ENCODE results near the gene SET. TPM values are rescaled to one million over a fixed set of nuclear protein-coding genes. Genes with fewer than 3 reads are reported as not detected.

Gene SET
- total and polyA plus RNA-seq, 2 of the 13 experiments (the other 11 are each of a cell fraction or from before 2014, with no cell fraction given), result 94.2 to 611 TPM

DNA sequence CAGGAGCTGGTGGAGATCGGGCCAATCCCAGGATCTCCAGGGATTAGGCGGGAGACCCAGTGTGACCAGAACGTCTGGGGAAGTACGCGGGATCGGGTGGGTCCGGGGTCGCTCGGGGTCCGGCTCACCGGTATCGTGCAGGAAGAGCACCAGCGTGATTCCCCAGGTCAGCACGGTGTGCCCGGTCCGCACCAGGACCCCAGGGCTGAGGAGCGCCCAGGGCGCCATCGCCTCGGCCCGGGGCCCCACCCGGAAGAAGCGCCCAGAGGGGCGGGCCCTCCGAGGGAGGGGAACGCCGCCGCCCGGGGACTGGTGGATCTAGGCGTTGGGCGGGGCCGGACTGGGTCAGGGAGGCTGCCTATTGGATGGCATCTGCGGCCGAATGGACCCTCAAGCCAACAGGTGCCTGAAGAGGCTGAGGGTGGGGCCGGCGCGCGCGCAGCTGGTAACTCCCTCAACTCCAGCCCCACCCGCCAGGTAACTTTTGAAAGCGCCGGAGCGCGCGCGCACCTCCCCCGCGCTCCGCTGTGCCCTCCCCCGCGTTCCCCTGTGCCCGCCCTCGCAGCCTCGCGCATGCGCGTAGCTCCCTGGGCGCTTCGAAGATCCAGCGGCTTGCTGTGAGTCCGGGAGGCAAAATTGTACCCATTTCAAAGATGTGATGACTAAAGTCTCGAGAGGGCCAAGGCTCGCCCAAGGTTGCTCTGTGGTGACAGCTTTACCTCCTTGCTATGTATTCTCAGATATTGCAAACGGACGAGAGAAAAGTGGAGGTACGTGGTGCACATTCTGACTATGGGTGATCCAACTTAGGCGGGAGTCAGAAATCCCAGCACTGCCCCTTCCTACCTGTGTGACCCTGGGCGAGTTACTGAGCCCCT, 35.1 kb downstream of the SET start, which contains the start of gene ZDHHC12 (continued):
- TF ChIP-seq, protein P1, sequence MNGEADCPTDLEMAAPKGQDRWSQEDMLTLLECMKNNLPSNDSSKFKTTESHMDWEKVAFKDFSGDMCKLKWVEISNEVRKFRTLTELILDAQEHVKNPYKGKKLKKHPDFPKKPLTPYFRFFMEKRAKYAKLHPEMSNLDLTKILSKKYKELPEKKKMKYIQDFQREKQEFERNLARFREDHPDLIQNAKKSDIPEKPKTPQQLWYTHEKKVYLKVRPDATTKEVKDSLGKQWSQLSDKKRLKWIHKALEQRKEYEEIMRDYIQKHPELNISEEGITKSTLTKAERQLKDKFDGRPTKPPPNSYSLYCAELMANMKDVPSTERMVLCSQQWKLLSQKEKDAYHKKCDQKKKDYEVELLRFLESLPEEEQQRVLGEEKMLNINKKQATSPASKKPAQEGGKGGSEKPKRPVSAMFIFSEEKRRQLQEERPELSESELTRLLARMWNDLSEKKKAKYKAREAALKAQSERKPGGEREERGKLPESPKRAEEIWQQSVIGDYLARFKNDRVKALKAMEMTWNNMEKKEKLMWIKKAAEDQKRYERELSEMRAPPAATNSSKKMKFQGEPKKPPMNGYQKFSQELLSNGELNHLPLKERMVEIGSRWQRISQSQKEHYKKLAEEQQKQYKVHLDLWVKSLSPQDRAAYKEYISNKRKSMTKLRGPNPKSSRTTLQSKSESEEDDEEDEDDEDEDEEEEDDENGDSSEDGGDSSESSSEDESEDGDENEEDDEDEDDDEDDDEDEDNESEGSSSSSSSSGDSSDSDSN (CRISPR knock-in tag; IDR thresholded peaks at IDR 0.05), result peak; percentile 8; the same call in 1 of the 2 replicates
- TF ChIP-seq, protein P2, sequence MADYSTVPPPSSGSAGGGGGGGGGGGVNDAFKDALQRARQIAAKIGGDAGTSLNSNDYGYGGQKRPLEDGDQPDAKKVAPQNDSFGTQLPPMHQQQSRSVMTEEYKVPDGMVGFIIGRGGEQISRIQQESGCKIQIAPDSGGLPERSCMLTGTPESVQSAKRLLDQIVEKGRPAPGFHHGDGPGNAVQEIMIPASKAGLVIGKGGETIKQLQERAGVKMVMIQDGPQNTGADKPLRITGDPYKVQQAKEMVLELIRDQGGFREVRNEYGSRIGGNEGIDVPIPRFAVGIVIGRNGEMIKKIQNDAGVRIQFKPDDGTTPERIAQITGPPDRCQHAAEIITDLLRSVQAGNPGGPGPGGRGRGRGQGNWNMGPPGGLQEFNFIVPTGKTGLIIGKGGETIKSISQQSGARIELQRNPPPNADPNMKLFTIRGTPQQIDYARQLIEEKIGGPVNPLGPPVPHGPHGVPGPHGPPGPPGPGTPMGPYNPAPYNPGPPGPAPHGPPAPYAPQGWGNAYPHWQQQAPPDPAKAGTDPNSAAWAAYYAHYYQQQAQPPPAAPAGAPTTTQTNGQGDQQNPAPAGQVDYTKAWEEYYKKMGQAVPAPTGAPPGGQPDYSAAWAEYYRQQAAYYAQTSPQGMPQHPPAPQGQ (CRISPR knock-in tag; IDR thresholded peaks at IDR 0.05; ENCODE audit: borderline replicate concordance), result 0 out of 2 replicates have a peak, but pooled peaks have one; percentile 54
- TF ChIP-seq SRSF9 (IDR thresholded peaks at IDR 0.05; ENCODE audit: borderline replicate concordance, insufficient read depth, low read depth, low read length, poor library complexity, severe bottlenecking) (no peak), ZNF263 (CRISPR knock-in tag; IDR thresholded peaks at IDR 0.05) (no peak), PAX8 (CRISPR knock-in tag; IDR thresholded peaks at IDR 0.05; ENCODE audit: borderline replicate concordance) (no peak), ZNF33B (CRISPR knock-in tag; IDR thresholded peaks at IDR 0.05) (peak; percentile 33; the same call in 1 of the 2 replicates), CEBPG (CRISPR knock-in tag; IDR thresholded peaks at IDR 0.05) (no peak), MIXL1 (CRISPR knock-in tag; IDR thresholded peaks at IDR 0.05) (no peak), ZNF670 (CRISPR knock-in tag; IDR thresholded peaks at IDR 0.05; ENCODE audit: borderline replicate concordance) (no peak), ADNP (CRISPR knock-in tag; IDR thresholded peaks at IDR 0.05) (peak; percentile 99)
- TF ChIP-seq, protein P3, sequence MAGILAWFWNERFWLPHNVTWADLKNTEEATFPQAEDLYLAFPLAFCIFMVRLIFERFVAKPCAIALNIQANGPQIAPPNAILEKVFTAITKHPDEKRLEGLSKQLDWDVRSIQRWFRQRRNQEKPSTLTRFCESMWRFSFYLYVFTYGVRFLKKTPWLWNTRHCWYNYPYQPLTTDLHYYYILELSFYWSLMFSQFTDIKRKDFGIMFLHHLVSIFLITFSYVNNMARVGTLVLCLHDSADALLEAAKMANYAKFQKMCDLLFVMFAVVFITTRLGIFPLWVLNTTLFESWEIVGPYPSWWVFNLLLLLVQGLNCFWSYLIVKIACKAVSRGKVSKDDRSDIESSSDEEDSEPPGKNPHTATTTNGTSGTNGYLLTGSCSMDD (CRISPR knock-in tag; IDR thresholded peaks at IDR 0.05), result no peak
- TF ChIP-seq, protein P4, sequence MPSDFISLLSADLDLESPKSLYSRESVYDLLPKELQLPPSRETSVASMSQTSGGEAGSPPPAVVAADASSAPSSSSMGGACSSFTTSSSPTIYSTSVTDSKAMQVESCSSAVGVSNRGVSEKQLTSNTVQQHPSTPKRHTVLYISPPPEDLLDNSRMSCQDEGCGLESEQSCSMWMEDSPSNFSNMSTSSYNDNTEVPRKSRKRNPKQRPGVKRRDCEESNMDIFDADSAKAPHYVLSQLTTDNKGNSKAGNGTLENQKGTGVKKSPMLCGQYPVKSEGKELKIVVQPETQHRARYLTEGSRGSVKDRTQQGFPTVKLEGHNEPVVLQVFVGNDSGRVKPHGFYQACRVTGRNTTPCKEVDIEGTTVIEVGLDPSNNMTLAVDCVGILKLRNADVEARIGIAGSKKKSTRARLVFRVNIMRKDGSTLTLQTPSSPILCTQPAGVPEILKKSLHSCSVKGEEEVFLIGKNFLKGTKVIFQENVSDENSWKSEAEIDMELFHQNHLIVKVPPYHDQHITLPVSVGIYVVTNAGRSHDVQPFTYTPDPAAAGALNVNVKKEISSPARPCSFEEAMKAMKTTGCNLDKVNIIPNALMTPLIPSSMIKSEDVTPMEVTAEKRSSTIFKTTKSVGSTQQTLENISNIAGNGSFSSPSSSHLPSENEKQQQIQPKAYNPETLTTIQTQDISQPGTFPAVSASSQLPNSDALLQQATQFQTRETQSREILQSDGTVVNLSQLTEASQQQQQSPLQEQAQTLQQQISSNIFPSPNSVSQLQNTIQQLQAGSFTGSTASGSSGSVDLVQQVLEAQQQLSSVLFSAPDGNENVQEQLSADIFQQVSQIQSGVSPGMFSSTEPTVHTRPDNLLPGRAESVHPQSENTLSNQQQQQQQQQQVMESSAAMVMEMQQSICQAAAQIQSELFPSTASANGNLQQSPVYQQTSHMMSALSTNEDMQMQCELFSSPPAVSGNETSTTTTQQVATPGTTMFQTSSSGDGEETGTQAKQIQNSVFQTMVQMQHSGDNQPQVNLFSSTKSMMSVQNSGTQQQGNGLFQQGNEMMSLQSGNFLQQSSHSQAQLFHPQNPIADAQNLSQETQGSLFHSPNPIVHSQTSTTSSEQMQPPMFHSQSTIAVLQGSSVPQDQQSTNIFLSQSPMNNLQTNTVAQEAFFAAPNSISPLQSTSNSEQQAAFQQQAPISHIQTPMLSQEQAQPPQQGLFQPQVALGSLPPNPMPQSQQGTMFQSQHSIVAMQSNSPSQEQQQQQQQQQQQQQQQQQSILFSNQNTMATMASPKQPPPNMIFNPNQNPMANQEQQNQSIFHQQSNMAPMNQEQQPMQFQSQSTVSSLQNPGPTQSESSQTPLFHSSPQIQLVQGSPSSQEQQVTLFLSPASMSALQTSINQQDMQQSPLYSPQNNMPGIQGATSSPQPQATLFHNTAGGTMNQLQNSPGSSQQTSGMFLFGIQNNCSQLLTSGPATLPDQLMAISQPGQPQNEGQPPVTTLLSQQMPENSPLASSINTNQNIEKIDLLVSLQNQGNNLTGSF (CRISPR knock-in tag; IDR thresholded peaks at IDR 0.05), result no peak
- TF ChIP-seq, protein P5, sequence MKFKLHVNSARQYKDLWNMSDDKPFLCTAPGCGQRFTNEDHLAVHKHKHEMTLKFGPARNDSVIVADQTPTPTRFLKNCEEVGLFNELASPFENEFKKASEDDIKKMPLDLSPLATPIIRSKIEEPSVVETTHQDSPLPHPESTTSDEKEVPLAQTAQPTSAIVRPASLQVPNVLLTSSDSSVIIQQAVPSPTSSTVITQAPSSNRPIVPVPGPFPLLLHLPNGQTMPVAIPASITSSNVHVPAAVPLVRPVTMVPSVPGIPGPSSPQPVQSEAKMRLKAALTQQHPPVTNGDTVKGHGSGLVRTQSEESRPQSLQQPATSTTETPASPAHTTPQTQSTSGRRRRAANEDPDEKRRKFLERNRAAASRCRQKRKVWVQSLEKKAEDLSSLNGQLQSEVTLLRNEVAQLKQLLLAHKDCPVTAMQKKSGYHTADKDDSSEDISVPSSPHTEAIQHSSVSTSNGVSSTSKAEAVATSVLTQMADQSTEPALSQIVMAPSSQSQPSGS (CRISPR knock-in tag; IDR thresholded peaks at IDR 0.05), result no peak
